ENCODE measurements around the gene SLC10A7. TPM values are rescaled to one million over a fixed set of nuclear protein-coding genes. Genes with fewer than 3 reads are reported as not detected.
A peak's percentile ranks its signal among the peaks of the same experiment; 100 is the strongest.

Gene SLC10A7
- total RNA-seq, 1 experiment from 2014 or later, result 37.1 TPM

GRCh38 chr4:146333187-146333894 lies 188.4 kb downstream of the SLC10A7 start:
- ChIA-PET POLR2A (ENCODE audit: low non-redundant PET) (no interaction called here), CTCF (no interaction called here)
- H3K27ac ChIP-seq (ENCODE audit: low read depth, low read length, poor library complexity, severe bottlenecking), result no peak overlapping the region
- H3K36me3 ChIP-seq (ENCODE audit: insufficient read depth, low read length, poor library complexity, severe bottlenecking), result no peaks in the 10 kb centered on the region
- TF ChIP-seq CTCF (conservative IDR thresholded peaks at IDR 0.05; ENCODE audit: low read depth, low read length) (no peak), EZH2 (IDR thresholded peaks at IDR 0.05; ENCODE audit: borderline replicate concordance, low read depth, low read length, poor library complexity, severe bottlenecking) (no peak)
- no peaks in the 10 kb centered on the region for H3K9me3 ChIP-seq (ENCODE audit: low read depth, low read length, poor library complexity, severe bottlenecking)
- peak overlapping the region; percentile 10 for H3K4me3 ChIP-seq (ENCODE audit: low read depth, low read length, poor library complexity, severe bottlenecking)
- H3K27me3 ChIP-seq (replicated peaks; ENCODE audit: insufficient read depth, low read depth, low read length, poor library complexity), result no peaks in the 10 kb centered on the region
- BruUV-seq (replicated peaks), result no TSS peak
- intact Hi-C loops (cut with micrococcal nuclease; ENCODE audit: unreplicated experiment), result loop anchor here (10.0 kb wide), 1 partner anchor 239 kb away; no protein-coding TSS in a partner anchor
- DNase-seq (ENCODE audit: low spot score), result peak; percentile 47
- H3K4me1 ChIP-seq (ENCODE audit: insufficient read depth, low read length, poor library complexity, severe bottlenecking), result peaks cover 75% of the 10 kb centered on the region

GRCh38 chr4:146330392-146330791 lies 191.3 kb downstream of the SLC10A7 start:
- no peak overlapping the region for H3K4me3 ChIP-seq (ENCODE audit: low read depth, low read length, poor library complexity, severe bottlenecking)
- ChIA-PET POLR2A (ENCODE audit: low non-redundant PET) (no interaction called here), CTCF (no interaction called here)
- no TSS peak for BruUV-seq (replicated peaks)
- intact Hi-C loops (cut with micrococcal nuclease; ENCODE audit: unreplicated experiment), result loop anchor here (10.0 kb wide), 1 partner anchor 236 kb away; no protein-coding TSS in a partner anchor
- no peaks in the 10 kb centered on the region for H3K27me3 ChIP-seq (replicated peaks; ENCODE audit: insufficient read depth, low read depth, low read length, poor library complexity)
- H3K36me3 ChIP-seq (ENCODE audit: insufficient read depth, low read length, poor library complexity, severe bottlenecking), result no peaks in the 10 kb centered on the region
- H3K4me1 ChIP-seq (ENCODE audit: insufficient read depth, low read length, poor library complexity, severe bottlenecking), result peaks cover 49% of the 10 kb centered on the region
- no peak overlapping the region for H3K27ac ChIP-seq (ENCODE audit: low read depth, low read length, poor library complexity, severe bottlenecking)
- H3K9me3 ChIP-seq (ENCODE audit: low read depth, low read length, poor library complexity, severe bottlenecking), result no peaks in the 10 kb centered on the region
- DNase-seq (ENCODE audit: low spot score), result peak; percentile 58
- no peak for TF ChIP-seq EZH2 (IDR thresholded peaks at IDR 0.05; ENCODE audit: borderline replicate concordance, low read depth, low read length, poor library complexity, severe bottlenecking)
- TF ChIP-seq CTCF (conservative IDR thresholded peaks at IDR 0.05; ENCODE audit: low read depth, low read length), result no peak

GRCh38 chr4:146329050-146329716 lies 192.6 kb downstream of the SLC10A7 start:
- TF ChIP-seq CTCF (conservative IDR thresholded peaks at IDR 0.05; ENCODE audit: low read depth, low read length), result no peak
- no peak for TF ChIP-seq EZH2 (IDR thresholded peaks at IDR 0.05; ENCODE audit: borderline replicate concordance, low read depth, low read length, poor library complexity, severe bottlenecking)
- Histone ChIP-seq H3K9me3 (ENCODE audit: low read depth, low read length, poor library complexity, severe bottlenecking) (no peaks in the 10 kb centered on the region), H3K4me1 (ENCODE audit: insufficient read depth, low read length, poor library complexity, severe bottlenecking) (peaks cover 42% of the 10 kb centered on the region), H3K4me3 (ENCODE audit: low read depth, low read length, poor library complexity, severe bottlenecking) (no peak overlapping the region), H3K27ac (ENCODE audit: low read depth, low read length, poor library complexity, severe bottlenecking) (no peak overlapping the region), H3K36me3 (ENCODE audit: insufficient read depth, low read length, poor library complexity, severe bottlenecking) (no peaks in the 10 kb centered on the region), H3K27me3 (replicated peaks; ENCODE audit: insufficient read depth, low read depth, low read length, poor library complexity) (no peaks in the 10 kb centered on the region)
- CTCF ChIA-PET, result no interaction called here
- intact Hi-C loops (cut with micrococcal nuclease; ENCODE audit: unreplicated experiment), result no loop called here
- peak; percentile 68 for DNase-seq (ENCODE audit: low spot score)
- BruUV-seq (replicated peaks), result no TSS peak
- POLR2A ChIA-PET (ENCODE audit: low non-redundant PET), result no interaction called here
